Stimulated activated CD4-positive, alpha-beta T cell treated with anti-CD3 and anti-CD28 coated beads, Interleukin-12 subunit alpha, Interleukin-12 subunit beta, amount 100 ng/mL, for 24 hours (primary cell): Measurements from ENCODE around the gene DIO1.
"Not testable (repeated sequence)": the region's sequence is repeated elsewhere in the genome, so short reads cannot be mapped to it uniquely, and the experiment has no call there.

ENCODE experiments used
- DNase-seq, 2 experiments: peaks; one replicate each; pipeline ENCODE4 v3.0.0-alpha.2; 2020; ENCODE audit warnings: low read depth in 2 of 2

DIO1 gene

DNA sequence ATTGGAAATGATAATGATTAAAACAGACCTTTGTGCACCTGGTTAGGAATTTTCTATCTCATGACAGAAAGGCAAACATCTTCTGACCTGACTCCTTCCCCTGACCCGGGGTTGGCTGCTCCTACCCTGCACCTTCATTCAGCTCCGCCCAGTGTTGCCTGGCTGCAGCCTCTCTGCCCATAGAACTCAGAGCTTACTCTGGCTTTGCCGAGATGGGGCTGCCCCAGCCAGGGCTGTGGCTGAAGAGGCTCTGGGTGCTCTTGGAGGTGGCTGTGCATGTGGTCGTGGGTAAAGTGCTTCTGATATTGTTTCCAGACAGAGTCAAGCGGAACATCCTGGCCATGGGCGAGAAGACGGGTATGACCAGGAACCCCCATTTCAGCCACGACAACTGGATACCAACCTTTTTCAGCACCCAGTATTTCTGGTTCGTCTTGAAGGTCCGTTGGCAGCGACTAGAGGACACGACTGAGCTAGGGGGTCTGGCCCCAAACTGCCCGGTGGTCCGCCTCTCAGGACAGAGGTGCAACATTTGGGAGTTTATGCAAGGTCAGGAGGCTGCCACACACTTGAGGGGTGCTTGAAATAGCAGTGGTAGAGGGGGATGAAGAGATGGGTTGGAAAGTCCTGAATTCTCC is at the start of gene DIO1:
Gene DIO1, plus strand, starts transcription at position 189 of the 638 bp plus-strand sequence. Its CDS starts 24 bp downstream, at position 213.
- DNase-seq: no peak

DNA sequence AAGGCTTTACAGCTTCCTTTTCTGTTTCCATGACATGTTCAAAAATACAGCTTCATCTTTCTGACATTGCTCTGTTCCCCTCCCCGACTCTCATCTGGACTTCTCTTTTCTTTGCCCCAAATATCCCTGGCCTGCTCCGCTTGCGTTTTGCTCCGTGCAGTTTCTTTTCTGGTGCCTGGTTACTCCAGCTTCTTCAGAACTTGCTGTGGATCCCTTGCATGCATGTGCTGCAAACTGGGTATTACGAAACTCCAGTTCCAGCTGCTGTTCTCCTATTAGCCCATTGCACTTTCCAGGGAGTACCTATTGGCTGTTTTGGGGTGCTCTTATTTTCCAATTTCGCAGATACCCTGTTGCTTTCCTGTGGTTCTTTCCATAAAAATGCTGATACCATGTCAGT is 46.0 kb upstream of the DIO1 start:
- no peak for DNase-seq

DNA sequence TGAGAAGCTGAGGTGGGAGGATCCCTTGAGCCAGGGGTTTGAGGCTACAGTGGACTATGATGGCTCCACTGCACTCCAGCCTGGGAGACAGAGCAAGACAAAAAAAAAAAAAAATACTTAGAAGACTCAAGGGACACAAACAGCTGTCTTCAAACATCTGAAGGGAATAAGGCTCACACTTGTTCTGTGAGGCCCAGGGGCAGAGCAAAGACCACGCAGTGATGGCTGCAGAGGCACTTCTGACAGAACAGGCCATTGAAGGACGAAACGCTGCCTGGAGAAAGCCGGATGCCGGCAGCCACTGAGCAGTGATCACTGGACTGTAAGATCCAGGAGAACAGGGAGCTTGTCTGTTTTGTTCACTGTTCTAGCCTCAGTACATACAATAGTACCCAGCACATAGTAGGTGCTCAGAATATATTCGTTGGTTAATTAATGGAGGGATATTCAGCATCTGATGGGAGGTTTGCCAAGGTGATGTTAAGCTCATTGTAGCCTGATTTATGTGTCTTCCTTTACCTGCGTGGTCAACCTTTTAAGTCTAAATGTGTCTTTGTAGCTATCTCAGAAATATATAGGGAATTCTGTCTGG is 43.8 kb upstream of the DIO1 start:
- no peak for DNase-seq

DNA sequence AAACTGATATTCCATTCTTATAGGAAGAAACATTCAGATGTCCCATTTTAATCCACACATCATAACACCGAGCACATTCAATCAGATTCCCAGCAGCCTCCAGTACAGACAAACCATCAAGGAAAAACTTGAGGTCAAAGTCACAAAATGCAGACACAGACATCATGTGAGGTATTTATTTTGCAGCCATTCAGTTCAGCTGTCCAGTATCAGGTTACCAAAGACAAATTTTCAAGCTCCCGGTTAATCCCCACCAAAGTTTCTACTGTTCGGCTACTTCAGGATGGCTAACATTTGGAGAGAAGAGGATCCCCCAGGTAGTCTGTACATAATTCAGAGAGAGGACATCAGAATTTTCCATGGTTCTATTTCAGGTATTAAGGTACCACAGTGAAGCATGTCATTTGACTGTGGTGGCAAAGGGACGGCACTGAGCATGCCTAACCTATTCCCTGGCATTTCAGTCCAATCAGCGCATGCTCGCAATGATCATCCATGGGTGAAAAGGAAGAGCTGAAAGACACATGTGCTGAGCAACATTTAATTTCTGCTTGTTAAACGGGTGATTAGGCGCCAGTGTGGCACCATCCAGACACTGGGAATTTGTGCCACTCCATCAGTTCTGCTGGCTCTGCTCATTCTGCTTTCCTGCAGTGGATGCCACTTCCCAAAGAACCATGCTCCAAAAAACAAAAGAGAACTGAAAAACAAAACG is 42.3 kb upstream of the DIO1 start:
- no peak for DNase-seq

DNA sequence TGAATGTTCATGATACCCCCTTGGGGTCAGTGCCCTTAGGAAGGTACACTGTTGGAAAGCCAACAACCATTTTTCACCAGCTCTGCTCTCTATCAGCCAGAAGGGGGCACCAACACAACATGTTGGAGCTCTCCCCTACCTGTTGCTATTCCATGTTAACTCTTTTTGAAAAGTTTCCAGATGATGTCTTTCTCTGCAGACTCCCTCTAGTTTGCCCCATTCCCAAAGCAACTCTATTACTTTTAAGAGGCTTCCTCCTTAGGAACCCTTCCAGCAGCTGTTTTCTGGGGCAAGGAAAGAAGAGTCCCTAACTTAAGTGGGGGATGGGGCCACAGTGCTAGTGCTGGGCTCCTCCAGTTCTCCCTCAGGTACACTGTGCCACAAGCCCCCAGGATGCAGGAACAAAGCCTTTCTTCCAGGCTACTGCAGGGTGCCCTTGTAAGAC is 33.0 kb upstream of the DIO1 start:
- DNase-seq: no peak

DNA sequence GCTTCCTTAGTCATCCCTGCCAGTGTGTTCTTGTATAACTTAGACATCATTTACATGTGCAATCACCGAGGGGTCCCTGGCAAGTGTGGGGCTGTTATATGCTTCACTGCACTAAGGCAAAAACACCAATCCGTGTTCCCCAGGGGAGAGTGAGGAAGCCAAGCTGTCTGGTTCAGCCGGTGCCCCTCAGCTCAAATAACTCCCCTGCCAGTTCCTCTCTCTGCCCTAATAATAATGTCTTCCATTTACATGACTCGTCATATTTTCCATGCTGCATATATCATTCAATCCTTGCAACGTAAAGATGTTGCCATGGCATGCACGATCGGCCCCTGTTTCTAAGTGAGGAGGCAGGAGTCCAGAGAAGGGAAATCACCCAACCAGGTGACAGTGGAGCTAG is 31.5 kb upstream of the DIO1 start:
- no peak for DNase-seq

DNA sequence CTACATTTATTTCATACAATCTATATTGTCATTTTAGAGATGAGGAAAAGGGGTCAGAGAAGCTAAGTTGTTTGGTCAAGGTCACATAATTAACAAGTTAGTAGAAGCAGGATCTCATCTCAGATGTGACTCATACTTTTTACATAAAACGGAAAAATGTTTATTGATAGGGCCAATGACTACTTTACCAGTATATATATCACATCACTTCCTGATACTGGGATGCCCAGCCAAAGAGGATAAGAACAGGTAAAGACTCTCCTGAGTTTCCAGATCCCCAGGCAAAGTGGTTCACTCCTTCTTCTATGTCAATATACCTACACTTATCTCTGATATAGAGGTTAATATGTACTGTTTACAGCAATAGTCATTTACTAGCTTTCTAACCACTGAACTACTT is 25.4 kb upstream of the DIO1 start:
- no peak for DNase-seq

DNA sequence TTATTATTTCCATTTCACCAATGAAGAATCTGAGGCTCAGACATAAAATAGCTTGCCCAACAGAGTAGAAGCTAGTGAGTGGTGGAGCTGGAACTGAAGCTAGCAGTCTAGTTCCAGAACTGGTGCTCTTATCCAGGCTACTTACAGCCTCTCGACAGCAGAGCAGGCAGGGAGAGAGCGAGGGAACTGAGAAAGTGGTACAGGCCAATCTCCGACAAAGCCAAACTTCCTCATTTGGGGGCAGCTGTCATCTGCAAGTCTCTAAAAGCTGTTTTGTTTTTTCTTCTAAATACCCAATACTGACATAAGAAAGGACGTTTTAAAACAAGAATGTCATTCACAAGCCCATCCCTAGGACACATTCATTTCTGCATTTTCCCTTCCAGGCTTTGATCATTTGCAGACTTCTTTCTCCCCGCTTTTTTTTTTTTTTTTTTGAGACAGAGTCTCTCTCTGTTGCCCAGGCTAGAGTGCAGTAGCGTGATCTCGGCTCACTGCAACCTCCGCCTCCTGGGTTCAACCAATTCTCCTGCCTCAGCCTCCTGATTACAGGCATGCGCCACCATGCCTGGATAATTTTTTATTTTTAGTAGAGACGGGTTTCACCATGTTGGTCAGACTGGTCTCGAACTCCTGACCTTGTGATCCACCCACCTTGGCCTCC is 24.4 kb upstream of the DIO1 start:
- no peak for DNase-seq

DNA sequence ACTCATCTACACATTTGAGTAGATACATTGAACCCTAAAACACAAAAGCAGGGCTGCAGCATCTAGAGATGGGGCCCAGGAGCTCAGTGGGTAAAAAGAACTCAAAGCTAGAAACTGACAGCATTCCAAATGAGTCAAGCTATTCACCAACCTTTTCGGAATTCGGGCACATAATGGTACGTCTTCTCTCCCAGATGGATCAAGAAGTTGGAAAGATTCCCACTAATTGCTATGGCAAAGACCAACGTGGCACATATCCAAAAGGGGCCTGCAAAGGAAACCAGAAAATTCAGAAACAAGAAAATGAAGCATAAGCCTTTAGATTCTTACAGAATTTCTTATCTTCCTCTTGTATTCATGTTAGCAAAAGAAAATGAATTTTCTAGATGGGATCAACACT is 22.8 kb upstream of the DIO1 start:
- no peak for DNase-seq

DNA sequence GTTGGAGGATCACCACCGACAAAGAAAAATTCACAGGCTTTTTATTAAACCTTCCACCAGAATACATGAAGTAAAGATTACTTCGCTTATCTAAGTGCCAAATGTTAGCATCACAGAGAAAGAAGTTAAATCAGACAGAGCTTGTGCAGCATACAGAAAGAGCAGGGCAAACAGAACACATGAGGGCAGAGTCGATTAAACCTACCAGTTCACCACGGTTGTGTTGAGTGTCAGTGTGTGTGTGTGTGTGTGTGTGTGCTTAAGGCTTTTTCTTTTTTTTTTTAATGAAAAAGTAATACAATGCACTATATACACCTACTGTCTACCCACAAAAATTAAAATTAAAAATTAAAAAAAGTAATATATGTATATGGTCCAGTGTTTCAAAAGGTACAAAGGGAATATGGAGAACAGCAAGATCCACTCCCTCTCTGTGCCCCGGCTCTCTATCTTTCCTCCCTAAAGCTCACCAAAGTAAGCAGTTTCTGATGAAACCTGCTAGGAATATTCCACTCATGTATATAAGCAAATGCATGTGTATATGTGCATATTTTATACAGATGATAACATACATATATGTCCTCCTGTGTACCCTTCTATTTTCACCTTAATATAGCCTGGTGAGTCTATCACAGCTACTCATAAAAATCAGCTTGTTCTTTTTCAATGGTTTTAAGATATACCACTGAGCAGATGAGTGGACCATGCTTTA is 22.1 kb upstream of the DIO1 start:
- DNase-seq: no peak

DNA sequence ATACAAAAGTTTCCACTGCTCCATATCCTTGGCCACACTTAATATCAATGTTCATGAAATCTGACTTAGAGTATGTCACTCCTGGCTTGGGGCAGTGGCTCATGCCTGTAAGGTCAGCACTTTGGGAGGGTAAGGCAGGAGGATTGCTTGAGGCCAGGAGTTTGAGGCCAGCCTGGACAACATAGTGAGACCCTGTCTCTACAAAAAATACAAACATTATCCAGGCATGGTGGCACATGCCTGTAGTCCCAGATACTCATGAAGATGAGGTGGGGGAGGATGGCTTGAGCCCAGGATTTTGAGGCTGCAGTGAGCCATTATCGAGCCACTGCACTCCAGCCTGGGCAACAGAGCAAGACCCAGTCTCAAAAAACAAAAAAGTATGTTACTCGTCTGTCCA is 18.8 kb upstream of the DIO1 start:
- DNase-seq: not testable (repeated sequence)

DNA sequence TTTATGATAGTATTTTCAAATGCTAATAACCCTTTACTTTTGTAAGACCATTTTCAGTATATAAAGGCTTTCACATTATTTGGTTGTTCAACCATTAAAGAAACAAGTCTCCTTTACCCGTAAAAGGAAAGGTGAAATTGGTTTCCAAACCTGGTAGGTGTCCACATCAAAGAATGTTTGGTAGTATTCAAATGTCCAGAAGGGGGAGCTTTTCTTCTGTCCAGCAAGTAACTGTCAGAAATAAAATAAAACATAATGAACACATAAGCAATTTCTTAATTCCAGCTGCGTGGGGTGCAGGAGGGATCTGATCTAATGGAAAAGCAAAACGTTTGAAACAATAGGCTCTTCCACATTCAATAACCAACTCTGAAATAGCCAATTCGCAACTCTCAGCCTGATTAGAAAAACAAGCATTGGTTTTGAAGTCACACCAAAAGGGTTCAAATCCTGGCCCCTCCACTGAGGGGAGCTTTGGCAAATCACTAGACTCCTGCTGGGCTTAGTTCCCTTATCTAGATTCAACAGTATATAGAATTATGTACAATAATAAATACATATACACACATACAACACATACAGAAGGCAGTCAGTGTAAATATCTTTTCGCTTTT is 15.4 kb upstream of the DIO1 start:
- DNase-seq: no peak

DNA sequence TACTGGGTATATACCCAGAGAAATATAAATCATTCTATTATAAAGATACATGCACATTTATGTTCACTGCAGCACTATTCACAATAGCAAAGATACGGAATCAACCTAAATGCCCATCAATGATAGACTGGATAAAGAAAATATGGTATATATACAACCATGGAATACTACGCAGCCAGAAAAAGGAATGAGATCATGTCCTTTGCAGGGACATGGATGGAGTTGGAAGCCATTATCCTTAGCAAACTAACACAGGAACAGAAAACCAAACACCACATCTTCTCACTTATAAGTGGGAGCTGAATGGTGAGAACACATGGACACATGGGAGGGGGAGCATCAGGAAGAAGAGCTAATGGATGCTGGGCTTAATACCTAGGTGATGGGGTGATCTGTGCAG is 12.1 kb upstream of the DIO1 start:
- not testable (repeated sequence) for DNase-seq

DNA sequence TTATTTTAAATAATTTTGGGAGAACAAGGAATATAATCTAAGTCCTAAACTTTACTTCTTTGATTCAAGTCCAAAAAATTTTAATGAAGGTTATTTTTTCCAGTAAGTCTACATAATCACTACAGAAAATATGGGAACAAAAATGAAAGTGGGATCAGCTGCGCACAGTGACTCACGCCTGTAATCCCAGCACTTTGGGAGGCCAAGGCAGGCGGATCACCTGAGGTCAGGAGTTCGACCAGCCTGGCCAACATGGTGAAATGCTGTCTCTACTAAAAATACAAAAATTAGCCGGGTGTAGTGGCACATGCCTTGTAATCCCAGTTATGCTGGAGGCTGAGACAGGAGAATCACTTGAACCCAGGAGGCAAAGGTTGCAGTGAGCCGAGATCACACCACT is 10.4 kb upstream of the DIO1 start:
- not testable (repeated sequence) for DNase-seq

DNA sequence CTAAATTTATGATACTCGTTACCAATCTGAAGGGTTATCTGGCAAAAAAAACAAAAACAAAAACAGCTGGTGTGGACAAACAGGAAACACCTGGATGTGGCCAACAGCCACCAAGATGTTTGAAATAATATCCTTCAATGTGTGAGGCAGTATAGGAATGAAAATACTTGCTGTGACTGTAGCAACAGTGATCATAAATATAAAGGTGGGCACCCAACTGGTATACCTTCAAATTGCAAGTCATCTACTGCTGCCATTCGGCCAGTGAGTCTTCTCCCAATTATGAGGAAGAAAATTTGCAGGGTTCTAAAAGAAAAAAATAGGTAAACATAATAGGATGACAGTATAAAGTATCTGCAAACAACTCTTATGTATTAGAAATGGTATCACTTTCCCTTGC is 5.3 kb upstream of the DIO1 start:
- no peak for DNase-seq

DNA sequence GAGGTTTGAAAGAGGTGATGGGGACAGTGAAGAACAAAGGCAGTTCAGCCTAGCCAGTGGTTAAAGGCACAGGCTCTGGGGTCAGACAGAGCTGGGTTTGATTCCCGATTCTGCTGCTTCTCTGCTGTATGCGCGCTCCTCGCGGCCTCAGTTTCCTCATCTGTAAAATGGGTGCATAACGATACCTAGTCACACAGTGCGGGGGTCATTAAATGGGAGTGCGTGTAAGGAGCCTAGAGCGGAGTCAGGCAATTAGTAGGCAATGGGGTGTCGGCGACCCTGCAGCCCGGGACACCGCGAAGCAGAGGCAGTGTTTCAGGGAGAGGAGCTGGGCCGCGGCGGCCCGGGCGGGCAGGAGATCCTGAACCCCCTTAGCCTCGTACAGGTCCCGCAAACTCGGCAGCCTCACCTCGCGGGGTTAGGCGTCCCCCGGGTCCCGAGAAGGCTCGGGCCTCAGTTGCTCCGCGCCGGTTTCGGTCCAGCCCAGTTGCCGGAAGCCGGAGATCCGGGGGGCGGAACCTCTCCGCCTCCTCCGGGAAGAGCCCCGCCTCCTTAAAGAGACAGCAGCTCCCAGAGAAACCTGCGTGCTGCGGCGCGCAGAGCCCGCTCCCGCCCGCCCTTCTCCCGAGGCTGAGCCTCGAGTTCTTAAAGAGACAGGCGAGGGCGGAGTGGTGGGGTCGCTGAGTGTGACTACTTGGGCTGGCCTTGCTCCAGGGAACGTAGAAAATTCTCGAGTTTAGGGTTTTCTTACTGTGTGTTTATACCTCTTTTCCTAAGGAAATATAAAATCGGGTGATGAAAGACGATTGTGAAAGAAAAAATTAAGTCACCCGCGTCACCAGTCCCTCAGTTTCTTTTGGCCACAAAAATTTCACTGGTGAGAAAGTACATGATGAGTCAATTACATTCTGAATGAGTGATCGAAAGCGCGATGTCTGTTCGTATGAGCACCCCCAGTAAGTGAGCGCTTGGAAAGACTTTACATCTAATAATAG is 4.4 kb upstream of the DIO1 start, which contains the start of gene YIPF1:
Gene YIPF1, minus strand, starts transcription at position 494 of the 995 bp plus-strand sequence. CDS start 860 bp downstream, outside the sequence.
- peak; percentile 68 to 79 for DNase-seq

DNA sequence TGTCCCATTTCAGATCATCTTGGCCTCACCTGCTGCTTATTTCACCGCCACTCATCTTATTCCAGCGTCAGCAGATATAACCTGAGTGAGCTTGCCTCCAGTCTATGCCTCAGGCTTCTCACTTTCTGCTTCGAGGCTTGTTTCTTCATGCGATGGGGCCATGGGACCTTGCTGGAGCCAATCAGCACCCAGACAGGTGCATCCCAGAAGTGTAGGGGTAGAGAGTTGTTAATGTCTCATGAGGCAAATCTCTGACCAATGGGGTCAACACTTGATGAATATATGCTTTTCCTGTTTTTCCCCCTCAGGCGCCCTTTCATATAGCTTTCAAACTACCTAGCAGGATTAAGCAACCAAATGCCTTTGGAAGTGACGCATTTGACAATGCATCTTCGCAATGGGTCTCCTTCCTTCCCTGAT is 3.5 kb upstream of the DIO1 start:
- DNase-seq: no peak

DNA sequence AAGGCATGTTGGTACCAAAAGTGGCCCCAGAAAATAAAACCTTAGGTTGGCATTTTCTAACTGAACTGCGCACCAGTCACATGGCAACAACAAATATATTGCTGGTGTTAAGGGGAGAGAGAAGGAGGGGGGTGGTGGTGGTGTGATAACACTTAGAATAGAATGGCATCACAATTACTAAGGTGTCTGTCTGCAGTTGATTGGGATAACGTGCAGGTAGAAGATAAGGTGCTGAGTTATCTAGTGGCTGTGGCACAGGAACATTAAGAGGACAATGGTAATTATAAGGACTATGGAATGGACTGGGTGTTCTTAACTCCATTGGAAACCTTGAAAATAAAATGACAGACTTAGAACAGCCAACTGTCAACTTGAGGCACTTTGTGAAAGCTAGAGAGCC is 3.0 kb upstream of the DIO1 start:
- DNase-seq: no peak

DNA sequence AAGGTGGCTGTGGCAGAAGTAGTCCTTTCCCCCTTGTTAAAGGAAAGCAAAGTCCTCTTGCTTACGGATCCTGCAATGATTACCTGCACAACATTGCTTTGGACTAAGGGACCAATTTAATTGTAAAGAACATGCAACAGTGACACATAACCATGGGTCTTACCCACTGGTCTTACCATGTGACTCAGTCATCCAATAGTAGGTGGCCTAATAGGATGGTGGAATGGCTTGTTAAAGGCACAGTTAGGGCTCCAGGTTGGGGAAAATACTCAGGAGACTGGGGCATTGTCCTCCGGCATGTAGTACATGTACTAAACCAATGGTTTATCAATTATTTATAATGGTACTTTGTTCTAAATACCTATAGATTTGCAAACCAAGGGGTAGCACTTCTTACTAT is 2.3 kb upstream of the DIO1 start:
- DNase-seq: no peak

DNA sequence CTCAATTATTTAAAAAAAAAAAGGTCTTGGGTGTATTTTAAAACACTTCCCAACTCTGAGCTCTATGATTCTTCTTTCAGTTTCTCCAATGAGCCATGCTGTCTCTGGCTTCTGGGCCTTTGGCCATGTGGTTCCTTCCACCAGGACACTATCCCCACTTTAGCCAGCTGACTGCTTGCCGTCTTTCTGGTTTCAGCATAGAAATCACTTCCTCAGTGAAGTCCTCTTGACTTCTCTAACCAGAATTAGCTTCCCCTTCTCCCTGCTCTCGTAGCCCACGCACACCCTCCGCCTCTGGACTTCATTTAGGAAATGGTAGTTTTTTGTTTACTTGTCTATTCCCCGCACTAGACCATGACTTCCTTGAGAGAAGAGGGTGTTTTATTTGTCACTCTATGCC is 1.1 kb upstream of the DIO1 start:
- DNase-seq: no peak
